HepG2 (cell line): ENCODE data around the gene HAUS5. TPM values are rescaled to one million over a fixed set of nuclear protein-coding genes. Genes with fewer than 3 reads are reported as not detected.

ENCODE experiments used
- ATAC-seq: fragments of 200-7000 bp; cut with Tn5 transposase; 3 replicates; pipeline ENCODE4 v1.9.1; 2020; ENCODE audit warnings: mild to moderate bottlenecking, moderate library complexity
- BruUV-seq: library from RNA; stranded (reverse); fragments of 400-500 nt; replicated peaks from 2 replicates; lab custom pipeline; 2021; lab: Mats Ljungman, UMichigan
- CTCF ChIA-PET: fragments of 300-600 bp; formaldehyde crosslinking; extraction: SDS; loops from one replicate; lab custom pipeline; 2021; ENCODE audit warnings: low total read pairs, inconsistent platforms, low intra/inter-chr PET ratio; lab: Yijun Ruan, JAX
- POLR2A ChIA-PET: fragments of 350-600 bp; sonication (Branson Sonifier 250); formaldehyde crosslinking; loops from one replicate; lab custom pipeline; 2020; ENCODE audit warnings: antibody characterized with exemption, inconsistent platforms; lab: Yijun Ruan, JAX
- DNase-seq: peaks from one replicate; pipeline ENCODE4 v3.0.0-alpha.2; 2015; ENCODE audit warnings: low spot score
- FAIRE-seq: peaks from 3 replicates; lab custom pipeline; 2011; peaks lifted over from hg19 to GRCh38; lab: Jason Lieb, UNC
- H2AFZ ChIP-seq: one replicate; pipeline ENCODE4 v1.6.1; 2011; ENCODE audit warnings: low read length, inconsistent platforms
- H3K27ac ChIP-seq: fragments of 300-600 bp; 3 replicates; pipeline ENCODE4 v1.8.0; 2011; ENCODE audit warnings: mixed run types, mild to moderate bottlenecking, mixed read lengths, low read length, inconsistent platforms; ENCODE audit not compliant: insufficient read depth; ENCODE audit errors: extremely low read length
- H3K27me3 ChIP-seq, 2 experiments: fragments of 200-600 bp in 1 of 2; 2 replicates in 1 of 2; 3 replicates in 1 of 2; pipeline versions ENCODE4 v1.6.0 to v1.8.0; 2011; ENCODE audit warnings: low read length in 2 of 2, mild to moderate bottlenecking in 2 of 2, moderate library complexity in 2 of 2, inconsistent platforms in 1 of 2; ENCODE audit not compliant: insufficient read depth in 2 of 2, control insufficient read depth in 1 of 2
- H3K36me3 ChIP-seq, 2 experiments: fragments of 200-600 bp in 1 of 2; replicated peaks in 1 of 2; 2 replicates in 1 of 2; 3 replicates in 1 of 2; pipeline versions ENCODE4 v1.5.1 to v1.8.0; 2011; ENCODE audit warnings: low read length in 2 of 2, inconsistent platforms in 1 of 2; ENCODE audit not compliant: insufficient read depth in 2 of 2, control insufficient read depth in 1 of 2
- H3K4me1 ChIP-seq: 2 replicates; pipeline ENCODE4 v1.5.1; 2012; ENCODE audit warnings: low read length, inconsistent platforms; ENCODE audit not compliant: insufficient read depth
- H3K4me2 ChIP-seq: 2 replicates; pipeline ENCODE4 v1.6.0; 2011; ENCODE audit warnings: low read depth, low read length, inconsistent platforms
- H3K4me3 ChIP-seq, 3 experiments: fragments of 200-600 bp in 1 of 3; sonication (generic), shearing (Covaris generic) in 1 of 3; replicated peaks in 1 of 3; 2 replicates each; pipeline ENCODE4 v1.5.1; 2011 to 2016; ENCODE audit warnings: low read length in 3 of 3, inconsistent platforms in 2 of 3, low read depth in 2 of 3, mild to moderate bottlenecking in 2 of 3, control low read depth in 1 of 3, mixed read lengths in 1 of 3; ENCODE audit not compliant: insufficient read depth in 1 of 3
- H3K79me2 ChIP-seq: one replicate; pipeline ENCODE4 v1.6.1; 2011; ENCODE audit warnings: low read length, inconsistent platforms; ENCODE audit not compliant: insufficient read depth
- H3K9ac ChIP-seq: 2 replicates; pipeline ENCODE4 v1.6.0; 2011; ENCODE audit warnings: mild to moderate bottlenecking, low read depth, low read length, inconsistent platforms; ENCODE audit not compliant: insufficient read depth
- H3K9me3 ChIP-seq: 2 replicates; pipeline ENCODE4 v1.5.1; 2012; ENCODE audit warnings: mild to moderate bottlenecking, low read length
- H4K20me1 ChIP-seq: 2 replicates; pipeline ENCODE4 v1.6.0; 2011; ENCODE audit warnings: inconsistent platforms, mild to moderate bottlenecking, low read length, moderate library complexity; ENCODE audit not compliant: insufficient read depth
- ATRX ChIP-seq: sonication (generic); formaldehyde crosslinking; IDR thresholded peaks from 2 replicates; pipeline ENCODE4 v1.4.0; 2020; ENCODE audit warnings: missing genetic modification reagents, borderline replicate concordance
- CHD4 ChIP-seq: fragments of 200-600 bp; sonication (generic); IDR thresholded peaks from 2 replicates; pipeline ENCODE4 v1.7.0; 2017; ENCODE audit warnings: mild to moderate bottlenecking, low read length, borderline replicate concordance
- HDAC6 ChIP-seq: fragments of 200-600 bp; sonication (generic); IDR thresholded peaks from 2 replicates; pipeline ENCODE4 v1.7.0; 2017; ENCODE audit warnings: mild to moderate bottlenecking, antibody characterized with exemption, low read length, low read depth
- JARID2 ChIP-seq: sonication (generic); formaldehyde crosslinking; IDR thresholded peaks from 2 replicates; pipeline ENCODE4 v1.8.1; 2023; ENCODE audit warnings: missing genetic modification reagents, inconsistent platforms; ENCODE audit not compliant: insufficient replicate concordance
- JUNB ChIP-seq: sonication (generic); formaldehyde crosslinking; IDR thresholded peaks from 2 replicates; pipeline ENCODE4 v1.8.0; 2022; ENCODE audit warnings: missing genetic modification reagents, mild to moderate bottlenecking, borderline replicate concordance
- KAT8 ChIP-seq: IDR thresholded peaks from 2 replicates; pipeline ENCODE4 v1.6.1; 2016; ENCODE audit warnings: missing genetic modification reagents, missing compliant biosample characterization
- NCOR1 ChIP-seq: fragments of 200-600 bp; sonication (generic); IDR thresholded peaks from 2 replicates; pipeline ENCODE4 v1.7.0; 2017; ENCODE audit warnings: antibody characterized with exemption, low read length, borderline replicate concordance
- NFKBIZ ChIP-seq: IDR thresholded peaks from 2 replicates; pipeline ENCODE4 v1.6.1; 2018; ENCODE audit warnings: missing genetic modification reagents, missing compliant biosample characterization
- NRL ChIP-seq: sonication (generic); formaldehyde crosslinking; IDR thresholded peaks from 2 replicates; pipeline ENCODE4 v1.5.0; 2020; ENCODE audit warnings: missing genetic modification reagents, mild to moderate bottlenecking, moderate library complexity, borderline replicate concordance
- SRF ChIP-seq: IDR thresholded peaks from 2 replicates; pipeline ENCODE4 v1.6.1; 2011; ENCODE audit warnings: mild to moderate bottlenecking, low read depth, low read length, moderate library complexity
- ZFP41 ChIP-seq: sonication (generic); formaldehyde crosslinking; IDR thresholded peaks from 2 replicates; pipeline ENCODE4 v1.4.0; 2020; ENCODE audit warnings: mild to moderate bottlenecking, missing genetic modification reagents, borderline replicate concordance
- ZNF124 ChIP-seq: sonication (generic); formaldehyde crosslinking; IDR thresholded peaks from 2 replicates; pipeline ENCODE4 v1.4.0; 2020; ENCODE audit warnings: missing genetic modification reagents
- ZNF263 ChIP-seq: sonication (generic); formaldehyde crosslinking; IDR thresholded peaks from 2 replicates; pipeline ENCODE4 v1.4.0; 2020; ENCODE audit warnings: missing genetic modification reagents
- ZNF329 ChIP-seq: sonication (generic); formaldehyde crosslinking; IDR thresholded peaks from 2 replicates; pipeline ENCODE4 v1.9.0; 2021; ENCODE audit warnings: low read depth, mild to moderate bottlenecking, missing genetic modification reagents
- ZNF558 ChIP-seq: sonication (generic); formaldehyde crosslinking; IDR thresholded peaks from 2 replicates; pipeline ENCODE4 v1.9.0; 2022; ENCODE audit warnings: mild to moderate bottlenecking, missing genetic modification reagents, borderline replicate concordance
- ZNF737 ChIP-seq: sonication (generic); formaldehyde crosslinking; IDR thresholded peaks from 2 replicates; pipeline ENCODE4 v1.5.0; 2020; ENCODE audit warnings: missing genetic modification reagents, mild to moderate bottlenecking, borderline replicate concordance
- ZNF775 ChIP-seq: sonication (generic); formaldehyde crosslinking; IDR thresholded peaks from 2 replicates; pipeline ENCODE4 v1.4.0; 2020; ENCODE audit warnings: missing genetic modification reagents, mild to moderate bottlenecking, moderate library complexity, borderline replicate concordance
- ZNF883 ChIP-seq: sonication (generic); formaldehyde crosslinking; IDR thresholded peaks from 2 replicates; pipeline ENCODE4 v1.5.1; 2020; ENCODE audit warnings: mild to moderate bottlenecking, missing genetic modification reagents; ENCODE audit errors: not compliant biosample characterization
- WGBS: methylation state at CpG from one replicate; pipeline ENCODE4 v1.1.6; 2017; ENCODE audit warnings: low lambda C conversion rate; 5-methylcytosine and 5-hydroxymethylcytosine counted together
- in situ Hi-C: cut with HindIII; loops from 2 replicates; pipeline ENCODE4 v1.10.0; 2017; ENCODE audit warnings: low pct_unique_long_range_greater_than_20kb; ENCODE audit not compliant: extremely low pct_ligation_motif_present
- intact Hi-C: fragments of 100-400 bp; cut with micrococcal nuclease; formaldehyde crosslinking; loops from one replicate; pipeline ENCODE4 v1.10.0; 2022; ENCODE audit not compliant: unreplicated experiment
- polyA plus RNA-seq, 8 experiments: library from polyadenylated mRNA; depleted of rRNA in 3 of 8; stranded (reverse) in 7 of 8; unstranded in 1 of 8; fragments of >200 nt; fragmentation: Illumina TruSeq in 4 of 8; extraction: Trizol in 4 of 8; gene quantifications; 2 replicates each; pipeline versions ENCODE4 v1.2.1 to v1.2.3, GENCODE V29; 2011 to 2016; ENCODE audit warnings: low read depth in 4 of 8, missing spikeins in 1 of 8, mixed read lengths in 1 of 8; ENCODE audit not compliant: insufficient read depth in 1 of 8
- total RNA-seq, 5 experiments: library from RNA; depleted of rRNA; stranded (reverse); fragments of >200 nt; fragmentation: Illumina TruSeq; extraction: Trizol; gene quantifications; 2 replicates each; pipeline ENCODE4 v1.2.3, GENCODE V29; 2016; ENCODE audit warnings: low read depth in 1 of 5
- TF ChIP-seq, protein P1 (sequence below): sonication (generic); formaldehyde crosslinking; IDR thresholded peaks from 2 replicates; pipeline ENCODE4 v1.8.0; 2023; ENCODE audit warnings: mild to moderate bottlenecking, missing genetic modification reagents
- TF ChIP-seq, protein P2 (sequence below): fragments of 450-650 bp; IDR thresholded peaks from 2 replicates; pipeline ENCODE4 v1.6.1; 2017; ENCODE audit warnings: mild to moderate bottlenecking
- TF ChIP-seq, protein P3 (sequence below): sonication (generic); formaldehyde crosslinking; IDR thresholded peaks from 2 replicates; pipeline ENCODE4 v1.5.0; 2020; ENCODE audit warnings: missing genetic modification reagents

HAUS5 gene
- total and polyA plus RNA-seq, 2 of the 13 experiments (the other 11 are each of a cell fraction or from before 2014, with no cell fraction given): 10.3 to 17.7 TPM

DNA sequence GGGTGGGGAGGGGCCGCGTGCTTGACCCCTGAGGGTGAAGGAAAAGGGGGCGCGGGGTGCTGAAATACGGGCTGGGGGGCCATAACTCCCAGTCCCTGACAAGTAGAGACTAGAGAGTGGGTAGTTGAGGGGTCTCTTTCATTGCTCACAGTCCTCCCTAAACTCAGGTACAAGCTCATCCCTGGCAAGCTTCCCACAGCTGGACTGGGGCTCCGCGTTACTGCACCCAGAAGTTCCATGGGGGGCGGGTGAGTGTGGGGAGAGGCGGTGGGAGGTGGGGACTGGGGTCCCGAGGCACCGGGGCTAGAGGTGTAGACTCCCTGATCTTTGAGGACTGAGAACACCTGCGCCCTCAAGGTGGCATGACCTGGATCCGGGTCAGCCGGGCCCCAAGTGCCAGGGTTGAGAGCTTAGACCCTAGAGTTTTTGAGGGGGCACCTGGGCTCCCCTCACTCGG is 30.3 kb downstream of the HAUS5 start:
- no peaks in the 10 kb centered on the region for H3K27me3 ChIP-seq
- FAIRE-seq (no peak), ATAC-seq (no peak), DNase-seq (no peak)
- no peaks in the 10 kb centered on the region for H3K9me3 ChIP-seq
- H3K4me2 ChIP-seq: peak overlapping the region; percentile 97
- H3K4me3 ChIP-seq: peak overlapping the region; percentile 66 to 81 (median 70); a peak in 5 of 6 replicates
- BruUV-seq: no TSS peak
- in situ Hi-C loops (loop anchor here (5.0 kb wide), 1 partner anchor 96 kb away; the partner anchor contains the start of gene TMEM147), intact Hi-C loops (loop anchor here (10.0 kb wide), 1 partner anchor 88 kb away; no protein-coding TSS in a partner anchor)
- H3K79me2 ChIP-seq: no peaks in the 10 kb centered on the region
- H3K4me1 ChIP-seq: peaks cover 53% of the 10 kb centered on the region
- ChIA-PET POLR2A (interaction anchor here (1.0 to 4.8 kb wide), 9 partner anchors 10 to 237 kb away, joined by 3 to 44 read pairs (median 4); partner anchors contain the start of genes PSENEN, RBM42 and U2AF1L4), CTCF (interaction anchor here (1.4 kb wide), 1 partner anchor 75 kb away, joined by 4 read pairs; the partner anchor contains the start of gene KMT2B)
- H3K9ac ChIP-seq: peak overlapping the region; percentile 75
- no peak overlapping the region for H2AFZ ChIP-seq
- H3K27ac ChIP-seq: peak overlapping the region; percentile 79
- TF ChIP-seq ZFP41 (0 out of 2 replicates have a peak, but pooled peaks have one; percentile 30), KAT8 (CRISPR knock-in tag) (no peak), NFKBIZ (CRISPR knock-in tag) (no peak), ZNF124 (no peak), NCOR1 (no peak), HDAC6 (no peak), ATRX (CRISPR knock-in tag) (no peak), ZNF737 (CRISPR knock-in tag) (no peak), ZNF558 (CRISPR knock-in tag) (no peak), JARID2 (CRISPR knock-in tag) (no peak), CHD4 (no peak), SRF (no peak), ZNF775 (CRISPR knock-in tag) (no peak), ZNF329 (CRISPR knock-in tag) (peak; percentile 11; the same call in 1 of the 2 replicates), ZNF263 (CRISPR knock-in tag) (peak; percentile 46), JUNB (CRISPR knock-in tag) (no peak), ZNF883 (CRISPR knock-in tag) (no peak), NRL (no peak)
- TF ChIP-seq, protein P1, sequence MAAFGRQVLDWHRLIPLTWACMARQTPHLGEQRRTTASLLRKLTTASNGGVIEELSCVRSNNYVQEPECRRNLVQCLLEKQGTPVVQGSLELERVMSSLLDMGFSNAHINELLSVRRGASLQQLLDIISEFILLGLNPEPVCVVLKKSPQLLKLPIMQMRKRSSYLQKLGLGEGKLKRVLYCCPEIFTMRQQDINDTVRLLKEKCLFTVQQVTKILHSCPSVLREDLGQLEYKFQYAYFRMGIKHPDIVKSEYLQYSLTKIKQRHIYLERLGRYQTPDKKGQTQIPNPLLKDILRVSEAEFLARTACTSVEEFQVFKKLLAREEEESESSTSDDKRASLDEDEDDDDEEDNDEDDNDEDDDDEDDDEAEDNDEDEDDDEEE (CRISPR knock-in tag): no peak
- TF ChIP-seq, protein P2, sequence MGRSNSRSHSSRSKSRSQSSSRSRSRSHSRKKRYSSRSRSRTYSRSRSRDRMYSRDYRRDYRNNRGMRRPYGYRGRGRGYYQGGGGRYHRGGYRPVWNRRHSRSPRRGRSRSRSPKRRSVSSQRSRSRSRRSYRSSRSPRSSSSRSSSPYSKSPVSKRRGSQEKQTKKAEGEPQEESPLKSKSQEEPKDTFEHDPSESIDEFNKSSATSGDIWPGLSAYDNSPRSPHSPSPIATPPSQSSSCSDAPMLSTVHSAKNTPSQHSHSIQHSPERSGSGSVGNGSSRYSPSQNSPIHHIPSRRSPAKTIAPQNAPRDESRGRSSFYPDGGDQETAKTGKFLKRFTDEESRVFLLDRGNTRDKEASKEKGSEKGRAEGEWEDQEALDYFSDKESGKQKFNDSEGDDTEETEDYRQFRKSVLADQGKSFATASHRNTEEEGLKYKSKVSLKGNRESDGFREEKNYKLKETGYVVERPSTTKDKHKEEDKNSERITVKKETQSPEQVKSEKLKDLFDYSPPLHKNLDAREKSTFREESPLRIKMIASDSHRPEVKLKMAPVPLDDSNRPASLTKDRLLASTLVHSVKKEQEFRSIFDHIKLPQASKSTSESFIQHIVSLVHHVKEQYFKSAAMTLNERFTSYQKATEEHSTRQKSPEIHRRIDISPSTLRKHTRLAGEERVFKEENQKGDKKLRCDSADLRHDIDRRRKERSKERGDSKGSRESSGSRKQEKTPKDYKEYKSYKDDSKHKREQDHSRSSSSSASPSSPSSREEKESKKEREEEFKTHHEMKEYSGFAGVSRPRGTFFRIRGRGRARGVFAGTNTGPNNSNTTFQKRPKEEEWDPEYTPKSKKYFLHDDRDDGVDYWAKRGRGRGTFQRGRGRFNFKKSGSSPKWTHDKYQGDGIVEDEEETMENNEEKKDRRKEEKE: no peak
- TF ChIP-seq, protein P3, sequence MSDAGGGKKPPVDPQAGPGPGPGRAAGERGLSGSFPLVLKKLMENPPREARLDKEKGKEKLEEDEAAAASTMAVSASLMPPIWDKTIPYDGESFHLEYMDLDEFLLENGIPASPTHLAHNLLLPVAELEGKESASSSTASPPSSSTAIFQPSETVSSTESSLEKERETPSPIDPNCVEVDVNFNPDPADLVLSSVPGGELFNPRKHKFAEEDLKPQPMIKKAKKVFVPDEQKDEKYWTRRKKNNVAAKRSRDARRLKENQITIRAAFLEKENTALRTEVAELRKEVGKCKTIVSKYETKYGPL (CRISPR knock-in tag): no peak
- 67% methylated on average over 11 of the region's 15 CpGs for WGBS
- peaks cover 0 to 2% of the 10 kb centered on the region in 2 experiments; a peak in 1 of 5 replicates for H3K36me3 ChIP-seq
- H4K20me1 ChIP-seq: no peaks in the 10 kb centered on the region
